NT2/D1 (cell line): ENCODE measurements around the gene GCGR.

Experiments
- DNase-seq: peaks from one replicate; pipeline ENCODE4 v3.0.0-alpha.2; 2011; ENCODE audit warnings: low read depth, low spot score
- H3K27me3 ChIP-seq: 2 replicates; pipeline ENCODE4 v1.6.0; 2011; ENCODE audit warnings: mild to moderate bottlenecking; ENCODE audit not compliant: insufficient read length, insufficient read depth
- H3K36me3 ChIP-seq: 2 replicates; pipeline ENCODE4 v1.6.1; 2011; ENCODE audit warnings: mild to moderate bottlenecking, low read length, mixed read lengths; ENCODE audit not compliant: insufficient read depth, insufficient read length
- H3K4me1 ChIP-seq: 2 replicates; pipeline ENCODE4 v1.5.1; 2011; ENCODE audit not compliant: insufficient read depth, insufficient read length
- H3K4me3 ChIP-seq: 2 replicates; pipeline ENCODE4 v1.5.1; 2011; ENCODE audit warnings: low read depth; ENCODE audit not compliant: insufficient read length
- H3K9ac ChIP-seq: 2 replicates; pipeline ENCODE4 v1.6.0; 2011; ENCODE audit warnings: low read depth; ENCODE audit not compliant: insufficient read length
- H3K9me3 ChIP-seq: 2 replicates; pipeline ENCODE4 v1.5.1; 2011; ENCODE audit warnings: mild to moderate bottlenecking, low read length; ENCODE audit not compliant: insufficient read depth
- SUZ12 ChIP-seq: IDR thresholded peaks from 2 replicates; pipeline ENCODE4 v1.6.1; 2011; ENCODE audit not compliant: insufficient read length, insufficient read depth; ENCODE audit errors: extremely low read depth
- YY1 ChIP-seq: IDR thresholded peaks from 2 replicates; pipeline ENCODE4 v1.6.1; 2011; ENCODE audit not compliant: insufficient read length, insufficient read depth
- ZNF274 ChIP-seq: IDR thresholded peaks from 2 replicates; pipeline ENCODE4 v1.6.1; 2011; ENCODE audit warnings: mild to moderate bottlenecking, low read depth, low read length

GCGR gene

GRCh38 chr17:81821603-81822311 is 17.8 kb downstream of the GCGR start:
- peak overlapping the region; percentile 44 for H3K9ac ChIP-seq
- H3K9me3 ChIP-seq: no peaks in the 10 kb centered on the region
- H3K36me3 ChIP-seq: peaks cover 29% of the 10 kb centered on the region
- H3K4me3 ChIP-seq: no peak overlapping the region
- H3K27me3 ChIP-seq: no peaks in the 10 kb centered on the region
- DNase-seq: no peak
- TF ChIP-seq ZNF274: no peak
- no peak for TF ChIP-seq SUZ12
- no peak for TF ChIP-seq YY1
- H3K4me1 ChIP-seq: peaks cover 11% of the 10 kb centered on the region

- Histone ChIP-seq H3K9ac (peak overlapping the region; percentile 44), H3K27me3 (no peaks in the 10 kb centered on the region), H3K4me3 (no peak overlapping the region), H3K36me3 (peaks cover 29% of the 10 kb centered on the region), H3K9me3 (no peaks in the 10 kb centered on the region), H3K4me1 (peaks cover 11% of the 10 kb centered on the region)
- TF ChIP-seq SUZ12: no peak
- TF ChIP-seq ZNF274: no peak
- TF ChIP-seq YY1: no peak
- DNase-seq: no peak
These were observed 18.3 kb downstream of the GCGR start for GRCh38 chr17:81822312-81822637.

DNA sequence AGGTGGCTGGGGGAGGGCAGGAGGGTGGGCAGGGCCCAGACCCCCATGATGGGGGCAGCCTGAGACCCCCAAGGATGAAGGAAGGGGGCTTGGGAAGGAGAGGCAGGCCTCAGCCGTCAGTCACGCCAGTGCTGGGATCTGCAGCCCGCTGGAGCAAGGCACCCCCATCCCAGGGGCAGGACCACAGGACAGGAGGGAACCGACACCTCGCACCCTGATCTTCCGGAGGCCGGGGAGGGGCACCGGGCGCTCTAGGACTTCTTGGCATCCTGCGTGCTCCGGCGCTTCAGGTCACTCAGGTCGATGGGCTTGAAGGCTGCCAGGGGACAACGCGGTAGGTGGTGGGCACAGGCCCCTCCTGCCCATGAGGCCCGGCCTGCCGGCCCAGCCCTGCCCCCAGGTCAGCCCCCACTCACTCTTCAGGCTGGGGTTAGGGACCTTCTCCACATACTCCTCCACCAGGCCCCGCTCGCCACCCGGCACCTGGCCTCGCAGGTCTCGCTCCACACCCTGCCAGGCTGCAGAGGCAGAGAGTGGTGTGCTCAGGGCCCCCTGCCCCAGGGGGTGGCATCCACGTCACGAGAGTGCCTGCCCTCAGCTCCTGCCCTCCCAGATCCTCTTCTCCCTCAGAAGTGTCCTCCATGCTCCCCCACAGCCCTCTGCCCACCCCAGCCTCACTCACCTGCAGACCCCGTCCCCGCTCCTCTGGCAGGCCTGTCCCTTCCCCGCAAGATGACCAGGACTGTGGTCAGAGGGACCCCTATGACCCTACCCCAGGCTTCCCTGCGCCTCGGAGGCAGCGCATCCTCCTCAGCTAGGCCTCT is 19.3 kb downstream of the GCGR start:
- H3K4me3 ChIP-seq: no peak overlapping the region
- peaks cover 11% of the 10 kb centered on the region for H3K4me1 ChIP-seq
- no peak for DNase-seq
- no peak overlapping the region for H3K9ac ChIP-seq
- TF ChIP-seq YY1 (no peak), SUZ12 (no peak)
- H3K9me3 ChIP-seq: no peaks in the 10 kb centered on the region
- H3K36me3 ChIP-seq: peaks cover 29% of the 10 kb centered on the region
- no peaks in the 10 kb centered on the region for H3K27me3 ChIP-seq

- TF ChIP-seq ZNF274: no peak
- no peak for TF ChIP-seq SUZ12
- TF ChIP-seq YY1: no peak
These were observed 20.0 kb downstream of the GCGR start for GRCh38 chr17:81823820-81824550.

GRCh38 chr17:81824595-81824994 is 20.6 kb downstream of the GCGR start:
- no peak for TF ChIP-seq ZNF274
- TF ChIP-seq YY1: no peak
- TF ChIP-seq SUZ12: no peak
- Histone ChIP-seq H3K36me3 (peaks cover 30% of the 10 kb centered on the region), H3K4me1 (peaks cover 18% of the 10 kb centered on the region), H3K4me3 (no peak overlapping the region), H3K9me3 (no peaks in the 10 kb centered on the region), H3K9ac (peak overlapping the region; percentile 36), H3K27me3 (no peaks in the 10 kb centered on the region)
- DNase-seq: no peak

More at GRCh38 chr17:81823820-81824550, 20.0 kb downstream of the GCGR start:
- Histone ChIP-seq H3K27me3 (no peaks in the 10 kb centered on the region), H3K36me3 (peaks cover 29% of the 10 kb centered on the region), H3K9me3 (no peaks in the 10 kb centered on the region), H3K4me1 (peaks cover 17% of the 10 kb centered on the region), H3K4me3 (no peak overlapping the region), H3K9ac (no peak overlapping the region)
- DNase-seq: no peak

DNA sequence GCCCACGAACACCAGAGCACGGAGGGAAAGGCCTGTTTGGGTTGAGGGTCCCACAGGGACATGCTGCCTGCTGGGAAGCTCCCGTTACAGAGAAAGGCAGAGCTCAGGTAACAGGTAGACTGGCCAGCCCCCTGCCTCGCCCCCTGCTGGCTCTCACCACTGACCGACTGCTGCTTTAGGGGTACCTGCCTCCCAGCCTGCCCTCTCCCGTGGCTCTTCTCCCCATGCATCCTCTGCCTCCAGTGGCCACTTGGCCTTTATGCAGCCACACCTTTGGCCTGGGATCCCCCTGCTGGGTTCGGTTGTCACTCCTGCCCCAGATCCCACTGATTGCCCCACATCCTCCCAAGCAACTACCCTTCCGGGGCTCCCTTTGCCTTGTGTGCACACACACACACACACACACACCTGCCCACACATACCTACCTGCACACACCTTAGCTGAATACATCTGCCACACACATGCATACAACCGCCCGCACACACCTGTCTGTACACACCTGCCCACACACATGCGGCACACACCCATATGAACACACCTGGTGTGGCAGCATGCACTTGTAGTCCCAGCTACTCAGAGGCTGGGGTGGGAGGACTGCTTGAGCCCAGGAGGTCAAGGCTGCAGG is 22.0 kb downstream of the GCGR start:
- H3K36me3 ChIP-seq: peaks cover 33% of the 10 kb centered on the region
- TF ChIP-seq SUZ12 (no peak), YY1 (no peak), ZNF274 (no peak)
- no peak for DNase-seq

GRCh38 chr17:81828656-81829055 is 24.7 kb downstream of the GCGR start:
- no peak for DNase-seq
- no peak overlapping the region for H3K4me3 ChIP-seq
- TF ChIP-seq YY1 (no peak), ZNF274 (no peak), SUZ12 (no peak)
- H3K4me1 ChIP-seq: peaks cover 27% of the 10 kb centered on the region
- peak overlapping the region; percentile 6 for H3K9ac ChIP-seq
- H3K9me3 ChIP-seq: no peaks in the 10 kb centered on the region
- peaks cover 11% of the 10 kb centered on the region for H3K27me3 ChIP-seq
- peaks cover 14% of the 10 kb centered on the region for H3K36me3 ChIP-seq

More for the DNA sequence above, 22.0 kb downstream of the GCGR start:
- Histone ChIP-seq H3K4me1 (peaks cover 22% of the 10 kb centered on the region), H3K9ac (no peak overlapping the region), H3K4me3 (no peak overlapping the region), H3K9me3 (no peaks in the 10 kb centered on the region), H3K27me3 (no peaks in the 10 kb centered on the region)
